Loucy (cell line): ENCODE measurements around the gene FOXL3.
"Not testable (repeated sequence)": the region's sequence is repeated elsewhere in the genome, so short reads cannot be mapped to it uniquely, and the experiment has no call there.

ENCODE experiments used
- EZH2phosphoT487 ChIP-seq: fragments of 200-600 bp; IDR thresholded peaks from 2 replicates; pipeline ENCODE4 v1.6.1; 2018; ENCODE audit warnings: antibody characterized with exemption, mild to moderate bottlenecking, moderate library complexity, borderline replicate concordance
- TF ChIP-seq, protein P1 (sequence below): fragments of 200-600 bp; sonication (generic); conservative IDR thresholded peaks from 2 replicates; pipeline ENCODE4 v1.5.1; 2014; ENCODE audit warnings: mild to moderate bottlenecking, antibody characterized with exemption, low read length

- TF ChIP-seq, protein P1, sequence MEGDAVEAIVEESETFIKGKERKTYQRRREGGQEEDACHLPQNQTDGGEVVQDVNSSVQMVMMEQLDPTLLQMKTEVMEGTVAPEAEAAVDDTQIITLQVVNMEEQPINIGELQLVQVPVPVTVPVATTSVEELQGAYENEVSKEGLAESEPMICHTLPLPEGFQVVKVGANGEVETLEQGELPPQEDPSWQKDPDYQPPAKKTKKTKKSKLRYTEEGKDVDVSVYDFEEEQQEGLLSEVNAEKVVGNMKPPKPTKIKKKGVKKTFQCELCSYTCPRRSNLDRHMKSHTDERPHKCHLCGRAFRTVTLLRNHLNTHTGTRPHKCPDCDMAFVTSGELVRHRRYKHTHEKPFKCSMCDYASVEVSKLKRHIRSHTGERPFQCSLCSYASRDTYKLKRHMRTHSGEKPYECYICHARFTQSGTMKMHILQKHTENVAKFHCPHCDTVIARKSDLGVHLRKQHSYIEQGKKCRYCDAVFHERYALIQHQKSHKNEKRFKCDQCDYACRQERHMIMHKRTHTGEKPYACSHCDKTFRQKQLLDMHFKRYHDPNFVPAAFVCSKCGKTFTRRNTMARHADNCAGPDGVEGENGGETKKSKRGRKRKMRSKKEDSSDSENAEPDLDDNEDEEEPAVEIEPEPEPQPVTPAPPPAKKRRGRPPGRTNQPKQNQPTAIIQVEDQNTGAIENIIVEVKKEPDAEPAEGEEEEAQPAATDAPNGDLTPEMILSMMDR: not testable (repeated sequence)
- not testable (repeated sequence) for TF ChIP-seq EZH2phosphoT487
These were observed 46.2 kb downstream of the FOXL3 start for GRCh38 chr7:336149-336533.
